GM18873 (cell line): ENCODE measurements around the gene SUMF1.
"Not testable (repeated sequence)": the region's sequence is repeated elsewhere in the genome, so short reads cannot be mapped to it uniquely, and the experiment has no call there.

ENCODE experiments used
- ATAC-seq: cut with Tn5 transposase; IDR thresholded peaks from one replicate; pipeline ENCODE4 v1.9.1; 2021; ENCODE audit warnings: mild to moderate bottlenecking, moderate library complexity, moderate number of reproducible peaks; ENCODE audit not compliant: unreplicated experiment, low FRiP score

SUMF1 gene

GRCh38 chr3:4343258-4343657, 123.8 kb downstream of the SUMF1 start:
- no peak for ATAC-seq

- ATAC-seq = no peak
Observed at GRCh38 chr3:4341336-4341675, 125.8 kb downstream of the SUMF1 start.

GRCh38 chr3:4340411-4341335, 126.4 kb downstream of the SUMF1 start:
- ATAC-seq = no peak

- no peak for ATAC-seq
Observed at GRCh38 chr3:4340077-4340410, 127.0 kb downstream of the SUMF1 start.

- ATAC-seq = no peak
Observed at GRCh38 chr3:4338751-4339150, 128.3 kb downstream of the SUMF1 start.

- no peak for ATAC-seq
Observed at GRCh38 chr3:4336850-4337546, 130.1 kb downstream of the SUMF1 start.

- ATAC-seq = no peak
Observed at GRCh38 chr3:4335840-4336562, 131.1 kb downstream of the SUMF1 start.

GRCh38 chr3:4334548-4334947, 132.5 kb downstream of the SUMF1 start:
- no peak for ATAC-seq

GRCh38 chr3:4332991-4333390, 134.1 kb downstream of the SUMF1 start:
- no peak for ATAC-seq

GRCh38 chr3:4332574-4332973, 134.5 kb downstream of the SUMF1 start:
- ATAC-seq = no peak

- ATAC-seq = no peak
Observed at GRCh38 chr3:4332111-4332510, 135.0 kb downstream of the SUMF1 start.

GRCh38 chr3:4329806-4330205, 137.3 kb downstream of the SUMF1 start:
- ATAC-seq = not testable (repeated sequence)

GRCh38 chr3:4326868-4327267, 140.2 kb downstream of the SUMF1 start:
- ATAC-seq = no peak

GRCh38 chr3:4323246-4324027, 143.6 kb downstream of the SUMF1 start:
- no peak for ATAC-seq

GRCh38 chr3:4322635-4323034, 144.4 kb downstream of the SUMF1 start:
- no peak for ATAC-seq

GRCh38 chr3:4321732-4322131, 145.3 kb downstream of the SUMF1 start:
- ATAC-seq = no peak

GRCh38 chr3:4320096-4320911, 146.8 kb downstream of the SUMF1 start:
- ATAC-seq = no peak

- no peak for ATAC-seq
Observed at GRCh38 chr3:4314688-4315087, 152.4 kb downstream of the SUMF1 start.

- ATAC-seq = no peak
Observed at GRCh38 chr3:4313606-4314293, 153.3 kb downstream of the SUMF1 start.
